Measurements from ENCODE around the gene SLC9A4.

SLC9A4 gene

DNA sequence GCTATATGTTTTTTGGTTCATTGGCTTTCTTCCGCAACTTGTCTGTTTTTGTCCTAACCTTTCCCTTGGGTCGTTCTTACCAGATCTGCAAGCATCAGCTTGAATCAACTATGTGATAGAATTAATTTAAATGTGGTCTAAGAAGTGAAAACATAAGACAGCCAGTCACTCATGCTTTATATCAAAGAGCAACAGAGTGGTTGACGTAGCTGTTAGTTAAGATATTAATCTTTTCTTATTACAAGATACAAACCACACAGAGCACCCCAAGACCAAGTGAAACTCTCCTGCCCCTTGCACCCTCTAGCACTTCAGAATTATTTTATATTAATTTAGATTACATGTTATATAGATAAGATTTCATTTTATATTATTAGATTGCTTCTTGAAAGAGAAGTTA, 34.9 kb upstream of the SLC9A4 start:
- Histone ChIP-seq H3K9ac (ENCODE audit: low read length) (no peak overlapping the region), H3K36me3 (ENCODE audit: control insufficient read depth, insufficient read depth, low read length) (no peaks in the 10 kb centered on the region), H3K9me3 (ENCODE audit: control insufficient read depth, low read length) (no peaks in the 10 kb centered on the region), H3K4me1 (ENCODE audit: control insufficient read depth, insufficient read depth, low read length) (no peaks in the 10 kb centered on the region), H3K4me3 (ENCODE audit: low read length) (no peak overlapping the region), H3K27me3 (ENCODE audit: control insufficient read depth, insufficient read depth, low read length) (no peaks in the 10 kb centered on the region)

DNA sequence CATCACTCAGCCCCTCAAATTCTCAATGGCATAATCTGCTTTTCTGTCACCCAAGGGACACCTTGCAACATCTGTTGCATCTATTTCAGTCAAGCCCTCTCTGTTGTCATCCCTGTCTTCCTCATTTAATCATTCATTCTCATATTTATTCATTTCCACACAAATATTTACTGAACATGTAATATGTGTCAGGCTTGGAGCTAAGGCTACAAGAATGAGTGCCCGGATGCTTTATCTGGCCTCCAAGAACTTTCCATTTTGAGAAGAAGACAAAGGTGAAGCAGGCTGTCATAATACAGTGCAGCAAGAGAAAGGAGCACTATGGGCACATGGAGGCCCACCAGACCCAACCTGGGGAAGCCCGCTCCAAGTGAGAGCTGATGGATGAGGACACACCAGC, 34.4 kb upstream of the SLC9A4 start:
- no peak overlapping the region for H3K4me3 ChIP-seq (ENCODE audit: low read length)
- H3K27me3 ChIP-seq (ENCODE audit: control insufficient read depth, insufficient read depth, low read length): no peaks in the 10 kb centered on the region
- H3K36me3 ChIP-seq (ENCODE audit: control insufficient read depth, insufficient read depth, low read length): no peaks in the 10 kb centered on the region
- H3K9ac ChIP-seq (ENCODE audit: low read length): no peak overlapping the region
- no peaks in the 10 kb centered on the region for H3K4me1 ChIP-seq (ENCODE audit: control insufficient read depth, insufficient read depth, low read length)
- H3K9me3 ChIP-seq (ENCODE audit: control insufficient read depth, low read length): no peaks in the 10 kb centered on the region

DNA sequence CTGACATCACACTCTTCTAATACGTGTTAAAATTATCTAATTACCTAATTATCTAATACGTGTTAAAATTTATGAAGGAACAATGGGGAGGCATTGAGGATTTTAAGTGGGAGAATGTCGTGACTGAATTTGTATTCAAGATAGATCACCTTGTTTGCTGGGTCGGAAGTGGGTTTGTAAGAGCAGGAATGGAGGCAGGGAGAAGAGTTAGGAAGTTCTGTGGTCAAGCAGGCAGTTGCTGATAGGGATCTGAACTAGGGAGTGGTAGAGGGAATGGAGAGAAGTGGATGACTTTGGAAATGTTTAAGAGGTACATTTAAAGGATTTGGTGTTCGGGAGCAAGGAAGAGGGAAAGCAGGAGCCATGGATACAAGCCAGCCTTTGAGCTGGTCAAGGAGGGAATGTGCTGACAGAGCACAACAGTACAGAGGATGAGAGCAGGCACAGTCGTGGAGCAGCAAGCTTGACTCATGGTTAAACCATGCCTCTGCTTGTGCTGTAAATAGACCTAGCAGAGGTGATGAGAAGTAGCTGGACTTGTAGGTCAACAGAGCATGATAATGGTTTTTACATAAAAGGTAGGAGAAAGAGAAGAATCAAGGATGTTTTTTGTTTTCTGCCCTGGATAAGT, 33.8 kb upstream of the SLC9A4 start:
- no peak overlapping the region for H3K4me3 ChIP-seq (ENCODE audit: low read length)
- no peaks in the 10 kb centered on the region for H3K27me3 ChIP-seq (ENCODE audit: control insufficient read depth, insufficient read depth, low read length)
- H3K36me3 ChIP-seq (ENCODE audit: control insufficient read depth, insufficient read depth, low read length): no peaks in the 10 kb centered on the region
- no peaks in the 10 kb centered on the region for H3K9me3 ChIP-seq (ENCODE audit: control insufficient read depth, low read length)
- no peaks in the 10 kb centered on the region for H3K4me1 ChIP-seq (ENCODE audit: control insufficient read depth, insufficient read depth, low read length)
- no peak overlapping the region for H3K9ac ChIP-seq (ENCODE audit: low read length)

DNA sequence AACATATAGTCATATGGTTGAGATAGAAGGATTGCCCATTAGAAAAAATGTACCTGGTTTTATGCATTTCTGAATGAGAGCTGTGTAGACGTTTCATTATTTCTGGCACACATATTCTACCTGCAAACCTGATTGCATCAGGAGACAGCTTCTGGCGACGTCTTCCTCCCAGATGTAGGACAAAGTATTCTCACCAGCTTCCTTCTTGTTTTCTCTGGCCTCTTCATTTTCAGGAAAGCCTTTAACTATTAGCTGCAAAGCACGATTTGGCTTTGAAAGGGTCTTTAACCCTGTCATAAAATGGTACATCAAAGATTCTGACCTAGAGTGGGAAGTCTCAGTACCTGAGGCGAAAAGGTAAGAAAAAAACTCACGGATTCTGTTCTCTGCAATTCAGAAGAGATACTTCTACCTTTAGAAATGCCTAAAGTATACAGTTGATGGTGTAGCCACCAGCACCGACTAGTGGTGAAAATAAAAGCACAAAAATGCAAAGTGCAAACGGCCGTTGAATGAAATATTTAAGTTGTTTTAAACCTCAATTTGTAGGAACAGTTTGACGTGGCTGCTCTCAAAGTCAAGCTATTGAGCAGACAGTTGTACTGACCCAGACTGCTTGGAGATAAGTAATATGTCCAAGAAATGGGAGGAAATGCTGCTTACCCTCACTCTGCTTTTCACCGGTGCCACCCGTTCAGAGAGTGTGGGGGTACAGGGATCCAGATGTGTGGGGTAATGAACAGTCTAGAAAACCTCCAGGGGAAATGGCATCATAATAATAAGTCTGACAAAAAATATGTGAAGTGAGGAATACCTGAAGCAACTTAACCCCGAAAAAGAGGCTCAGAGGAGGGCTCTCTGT, 29.8 kb upstream of the SLC9A4 start:
- Histone ChIP-seq H3K9me3 (ENCODE audit: control insufficient read depth, low read length) (no peaks in the 10 kb centered on the region), H3K4me3 (ENCODE audit: low read length) (no peak overlapping the region), H3K4me1 (ENCODE audit: control insufficient read depth, insufficient read depth, low read length) (no peaks in the 10 kb centered on the region), H3K9ac (ENCODE audit: low read length) (no peak overlapping the region), H3K27me3 (ENCODE audit: control insufficient read depth, insufficient read depth, low read length) (no peaks in the 10 kb centered on the region), H3K36me3 (ENCODE audit: control insufficient read depth, insufficient read depth, low read length) (no peaks in the 10 kb centered on the region)

DNA sequence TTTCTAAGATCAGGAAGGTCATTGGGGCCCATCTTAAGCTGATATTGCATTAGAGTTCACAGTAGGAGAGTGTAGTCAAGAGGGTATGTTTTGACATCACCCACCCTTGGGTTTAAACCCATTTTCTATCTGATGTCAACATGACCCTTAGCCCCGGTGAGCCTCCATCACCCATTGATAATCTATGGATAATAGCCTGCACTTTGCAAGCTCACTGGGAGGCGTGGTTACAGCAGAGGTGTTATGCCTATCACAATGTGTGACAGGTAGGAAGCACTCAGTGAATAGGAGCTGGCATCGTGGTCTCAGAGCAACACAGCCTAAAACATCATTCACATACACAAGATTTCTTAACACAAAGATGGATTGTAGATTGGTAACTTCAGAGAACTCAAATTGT, 28.8 kb upstream of the SLC9A4 start:
- H3K9ac ChIP-seq (ENCODE audit: low read length): no peak overlapping the region
- no peaks in the 10 kb centered on the region for H3K36me3 ChIP-seq (ENCODE audit: control insufficient read depth, insufficient read depth, low read length)
- no peaks in the 10 kb centered on the region for H3K9me3 ChIP-seq (ENCODE audit: control insufficient read depth, low read length)
- H3K4me3 ChIP-seq (ENCODE audit: low read length): no peak overlapping the region
- no peaks in the 10 kb centered on the region for H3K27me3 ChIP-seq (ENCODE audit: control insufficient read depth, insufficient read depth, low read length)
- H3K4me1 ChIP-seq (ENCODE audit: control insufficient read depth, insufficient read depth, low read length): no peaks in the 10 kb centered on the region

DNA sequence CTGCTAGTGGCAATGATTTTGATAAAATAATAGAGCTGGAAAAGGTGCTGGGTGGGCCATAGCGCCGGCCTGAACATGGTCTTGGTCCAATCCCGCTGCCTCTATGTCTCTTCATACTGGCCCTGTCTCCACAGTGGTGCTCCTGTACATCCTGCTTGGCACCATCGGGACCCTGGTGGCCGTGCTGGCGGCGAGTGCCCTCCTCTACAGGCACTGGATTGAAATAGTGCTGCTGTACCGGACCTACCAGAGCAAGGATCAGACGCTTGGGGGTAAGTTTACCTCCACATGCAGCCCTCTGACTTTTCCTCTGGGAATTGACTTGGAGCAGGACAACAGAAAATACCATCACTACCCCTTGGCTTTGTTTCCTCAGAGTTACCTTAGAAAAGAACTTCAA, 26.1 kb upstream of the SLC9A4 start:
- Histone ChIP-seq H3K9ac (ENCODE audit: low read length) (no peak overlapping the region), H3K36me3 (ENCODE audit: control insufficient read depth, insufficient read depth, low read length) (no peaks in the 10 kb centered on the region), H3K4me3 (ENCODE audit: low read length) (no peak overlapping the region), H3K27me3 (ENCODE audit: control insufficient read depth, insufficient read depth, low read length) (no peaks in the 10 kb centered on the region), H3K4me1 (ENCODE audit: control insufficient read depth, insufficient read depth, low read length) (no peaks in the 10 kb centered on the region), H3K9me3 (ENCODE audit: control insufficient read depth, low read length) (no peaks in the 10 kb centered on the region)

DNA sequence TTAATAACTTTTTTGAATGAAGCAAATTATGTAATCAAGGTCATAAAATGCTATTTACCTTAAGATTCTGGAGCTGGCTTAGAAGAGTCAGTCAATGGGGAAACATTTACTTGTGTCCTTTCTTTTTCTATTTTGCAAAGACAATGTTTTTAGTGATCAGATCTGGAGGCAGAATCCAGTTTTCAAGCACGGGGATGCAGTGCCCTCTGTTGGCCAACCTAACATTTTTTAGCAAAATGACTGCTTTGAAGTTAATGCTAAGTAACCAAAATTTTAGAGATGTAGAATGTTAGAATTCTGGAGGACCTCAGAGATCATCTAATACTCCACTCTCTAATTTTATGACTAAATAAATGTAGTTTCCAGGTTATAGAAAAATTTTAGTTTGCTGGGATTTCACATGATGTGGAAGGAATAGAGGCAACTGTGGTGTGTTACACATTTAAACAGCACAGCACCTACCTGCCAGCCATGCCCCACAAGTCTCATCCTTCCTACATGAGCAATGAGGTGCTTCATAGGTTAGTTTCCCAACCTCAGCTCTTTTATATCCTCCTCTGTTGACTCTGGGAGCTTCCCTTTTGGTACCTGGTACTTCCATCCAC, 23.6 kb upstream of the SLC9A4 start:
- Histone ChIP-seq H3K36me3 (ENCODE audit: control insufficient read depth, insufficient read depth, low read length) (no peaks in the 10 kb centered on the region), H3K27me3 (ENCODE audit: control insufficient read depth, insufficient read depth, low read length) (no peaks in the 10 kb centered on the region), H3K9ac (ENCODE audit: low read length) (no peak overlapping the region), H3K9me3 (ENCODE audit: control insufficient read depth, low read length) (no peaks in the 10 kb centered on the region), H3K4me1 (ENCODE audit: control insufficient read depth, insufficient read depth, low read length) (peaks cover 10% of the 10 kb centered on the region), H3K4me3 (ENCODE audit: low read length) (no peak overlapping the region)

DNA sequence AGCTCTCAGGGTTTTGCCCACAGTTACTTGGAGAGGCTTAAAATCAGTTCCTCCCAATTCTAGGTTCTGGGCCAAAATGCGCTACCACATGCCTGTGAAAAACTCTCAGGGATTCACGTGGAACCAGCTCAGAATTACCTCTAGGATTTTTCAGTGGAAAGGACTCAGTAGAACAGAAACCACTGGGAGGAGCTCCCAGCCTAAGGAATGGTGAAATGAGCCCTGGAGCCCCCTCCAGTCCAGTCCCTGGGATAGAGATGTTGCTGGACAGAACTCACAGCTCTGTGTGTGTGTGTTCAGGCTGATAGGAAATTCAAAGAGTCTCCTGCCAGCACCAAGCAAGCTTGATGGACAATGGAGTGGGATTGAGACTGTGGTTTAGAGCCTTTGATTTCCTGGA, 21.1 kb upstream of the SLC9A4 start:
- Histone ChIP-seq H3K27me3 (ENCODE audit: control insufficient read depth, insufficient read depth, low read length) (no peaks in the 10 kb centered on the region), H3K4me3 (ENCODE audit: low read length) (no peak overlapping the region), H3K36me3 (ENCODE audit: control insufficient read depth, insufficient read depth, low read length) (no peaks in the 10 kb centered on the region), H3K9ac (ENCODE audit: low read length) (no peak overlapping the region), H3K9me3 (ENCODE audit: control insufficient read depth, low read length) (no peaks in the 10 kb centered on the region), H3K4me1 (ENCODE audit: control insufficient read depth, insufficient read depth, low read length) (peaks cover 17% of the 10 kb centered on the region)

DNA sequence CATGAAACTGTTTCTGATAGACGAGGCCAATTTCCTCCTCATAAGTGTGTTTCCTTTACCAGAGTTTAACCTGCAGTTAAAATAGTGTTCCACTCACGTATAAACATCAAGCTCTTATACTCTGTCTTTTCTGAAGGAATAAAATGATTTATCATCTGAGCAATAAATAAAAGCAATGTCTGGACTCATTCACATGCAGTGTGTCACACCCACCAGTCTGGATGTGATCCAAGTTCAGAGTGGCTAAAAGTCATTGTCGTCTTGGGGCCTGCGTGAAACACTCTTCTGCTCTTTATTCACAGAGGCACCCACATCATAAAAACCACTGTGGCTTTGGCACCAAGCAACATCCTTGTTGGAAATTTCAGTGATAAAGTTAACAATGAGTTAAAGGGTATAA, 19.5 kb upstream of the SLC9A4 start:
- Histone ChIP-seq H3K27me3 (ENCODE audit: control insufficient read depth, insufficient read depth, low read length) (no peaks in the 10 kb centered on the region), H3K9me3 (ENCODE audit: control insufficient read depth, low read length) (no peaks in the 10 kb centered on the region), H3K9ac (ENCODE audit: low read length) (no peak overlapping the region), H3K4me1 (ENCODE audit: control insufficient read depth, insufficient read depth, low read length) (peaks cover 17% of the 10 kb centered on the region), H3K36me3 (ENCODE audit: control insufficient read depth, insufficient read depth, low read length) (no peaks in the 10 kb centered on the region), H3K4me3 (ENCODE audit: low read length) (no peak overlapping the region)

DNA sequence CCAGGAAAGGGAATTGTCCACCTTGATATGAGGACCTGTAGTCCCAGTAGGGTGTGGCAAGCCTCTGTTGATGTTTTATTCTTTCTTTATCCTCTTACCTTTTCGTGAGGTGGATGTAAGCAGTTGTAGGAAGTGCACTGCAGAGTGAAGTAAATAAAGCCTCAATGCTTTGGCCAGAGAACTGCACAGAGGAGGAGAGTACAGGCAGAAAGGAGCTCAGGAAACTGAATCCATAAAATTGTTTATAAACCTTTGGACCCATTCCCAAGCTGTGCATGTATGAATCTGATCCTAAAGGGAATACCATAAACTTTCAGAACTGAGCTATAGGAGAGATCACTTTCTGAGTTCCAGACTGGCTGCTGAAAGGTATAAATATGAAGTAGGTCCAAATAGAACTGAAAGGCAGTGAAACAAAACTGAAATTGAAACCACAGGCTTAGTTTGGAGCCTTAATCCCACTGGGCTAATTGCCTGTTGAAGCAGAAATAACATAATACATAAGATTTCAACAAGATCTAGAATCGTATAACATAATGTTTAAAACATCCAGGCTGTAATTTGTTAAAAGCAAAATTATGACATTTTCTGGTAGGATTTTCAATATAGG, 17.9 kb upstream of the SLC9A4 start:
- Histone ChIP-seq H3K27me3 (ENCODE audit: control insufficient read depth, insufficient read depth, low read length) (no peaks in the 10 kb centered on the region), H3K9ac (ENCODE audit: low read length) (no peak overlapping the region)

DNA sequence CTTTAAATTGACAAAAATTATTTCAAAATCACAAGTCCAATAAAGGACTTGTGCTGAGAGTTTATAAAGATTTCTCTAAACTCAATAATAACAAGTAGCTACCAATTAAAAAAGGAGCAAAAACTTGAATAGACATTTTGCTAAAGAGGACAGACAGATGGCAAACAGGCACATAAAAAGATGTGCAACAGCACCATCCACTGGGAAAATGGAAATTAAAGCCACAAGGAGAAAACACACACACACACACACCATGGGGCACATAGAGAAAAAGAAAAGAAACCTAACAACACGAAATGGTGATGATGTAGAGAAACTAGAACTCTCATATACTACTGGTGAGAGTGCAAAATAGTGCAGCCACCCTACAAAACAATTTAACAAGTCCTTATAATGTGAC, 12.6 kb upstream of the SLC9A4 start:
- Histone ChIP-seq H3K9ac (ENCODE audit: low read length) (no peak overlapping the region), H3K4me3 (ENCODE audit: low read length) (no peak overlapping the region), H3K36me3 (ENCODE audit: control insufficient read depth, insufficient read depth, low read length) (no peaks in the 10 kb centered on the region), H3K9me3 (ENCODE audit: control insufficient read depth, low read length) (no peaks in the 10 kb centered on the region), H3K4me1 (ENCODE audit: control insufficient read depth, insufficient read depth, low read length) (no peaks in the 10 kb centered on the region), H3K27me3 (ENCODE audit: control insufficient read depth, insufficient read depth, low read length) (no peaks in the 10 kb centered on the region)

More for the DNA sequence above, 17.9 kb upstream of the SLC9A4 start:
- Histone ChIP-seq H3K36me3 (ENCODE audit: control insufficient read depth, insufficient read depth, low read length) (no peaks in the 10 kb centered on the region), H3K9me3 (ENCODE audit: control insufficient read depth, low read length) (no peaks in the 10 kb centered on the region), H3K4me3 (ENCODE audit: low read length) (no peak overlapping the region), H3K4me1 (ENCODE audit: control insufficient read depth, insufficient read depth, low read length) (peaks cover 17% of the 10 kb centered on the region)

DNA sequence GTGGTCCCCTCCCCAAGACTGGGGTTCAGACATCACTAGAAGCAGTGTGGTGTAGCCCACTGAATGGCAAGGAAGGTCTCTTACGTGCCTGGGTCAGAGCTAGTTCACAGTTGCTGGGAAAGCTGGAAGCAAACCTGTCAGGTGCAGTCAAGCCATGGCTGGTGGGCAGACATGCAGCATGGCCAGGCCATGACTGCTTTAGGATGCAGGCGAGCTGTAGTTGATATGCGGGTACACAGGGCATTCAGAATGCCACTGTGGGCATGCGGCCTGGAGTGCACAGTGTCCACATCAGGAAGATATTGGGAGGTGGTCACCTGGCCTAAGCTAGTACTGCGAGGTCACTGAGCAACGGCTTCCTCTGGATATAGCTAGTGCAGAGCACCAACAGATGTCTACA, 11.8 kb upstream of the SLC9A4 start:
- Histone ChIP-seq H3K36me3 (ENCODE audit: control insufficient read depth, insufficient read depth, low read length) (no peaks in the 10 kb centered on the region), H3K27me3 (ENCODE audit: control insufficient read depth, insufficient read depth, low read length) (no peaks in the 10 kb centered on the region), H3K4me3 (ENCODE audit: low read length) (no peak overlapping the region), H3K4me1 (ENCODE audit: control insufficient read depth, insufficient read depth, low read length) (no peaks in the 10 kb centered on the region), H3K9me3 (ENCODE audit: control insufficient read depth, low read length) (no peaks in the 10 kb centered on the region), H3K9ac (ENCODE audit: low read length) (no peak overlapping the region)
